ENCODE data around the gene C12orf57. TPM values are rescaled to one million over a fixed set of nuclear protein-coding genes. Genes with fewer than 3 reads are reported as not detected.

The C12orf57 gene
- total and polyA plus RNA-seq, 2 of the 13 experiments (the other 11 are each of a cell fraction or from before 2014, with no cell fraction given) = 84.0 to 287 TPM

- TF ChIP-seq, protein P1, sequence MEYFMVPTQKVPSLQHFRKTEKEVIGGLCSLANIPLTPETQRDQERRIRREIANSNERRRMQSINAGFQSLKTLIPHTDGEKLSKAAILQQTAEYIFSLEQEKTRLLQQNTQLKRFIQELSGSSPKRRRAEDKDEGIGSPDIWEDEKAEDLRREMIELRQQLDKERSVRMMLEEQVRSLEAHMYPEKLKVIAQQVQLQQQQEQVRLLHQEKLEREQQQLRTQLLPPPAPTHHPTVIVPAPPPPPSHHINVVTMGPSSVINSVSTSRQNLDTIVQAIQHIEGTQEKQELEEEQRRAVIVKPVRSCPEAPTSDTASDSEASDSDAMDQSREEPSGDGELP (IDR thresholded peaks at IDR 0.05; ENCODE audit: borderline replicate concordance, low read depth) = no peak
- TF ChIP-seq IRX3 (CRISPR knock-in tag; IDR thresholded peaks at IDR 0.05; ENCODE audit: borderline replicate concordance, low read depth) = no peak
- no peak for TF ChIP-seq ZNF720 (CRISPR knock-in tag; IDR thresholded peaks at IDR 0.05)
- no peak for TF ChIP-seq THYN1 (CRISPR knock-in tag; IDR thresholded peaks at IDR 0.05; ENCODE audit: borderline replicate concordance, low read depth)
- TF ChIP-seq ETV6 (CRISPR knock-in tag; conservative IDR thresholded peaks at IDR 0.05) = no peak
- no peak for TF ChIP-seq ZNF609 (CRISPR knock-in tag; IDR thresholded peaks at IDR 0.05; ENCODE audit: borderline replicate concordance)
Observed at GRCh38 chr12:6925239-6925539, 18.6 kb upstream of the C12orf57 start (continued).
